Right lobe of liver (tissue), 4 donors: ENCODE measurements around the gene MYO3B.

Source experiments
- POLR2A ChIP-seq: fragments of 450-650 bp; IDR thresholded peaks from one replicate; pipeline ENCODE4 v1.6.1; 2017; ENCODE audit warnings: antibody characterized with exemption, mild to moderate bottlenecking
- TF ChIP-seq, protein P1 (sequence below), 4 donors: fragments of 200-600 bp in 3 of 4; fragments of 450-650 bp in 1 of 4; IDR thresholded peaks; one replicate each; pipeline versions ENCODE4 v1.5.1 to v1.8.0; 2016 to 2022; ENCODE audit warnings: antibody characterized with exemption in 4 of 4, mild to moderate bottlenecking in 2 of 4
- donor health status: DM: no; HTN: no; CAD: no.
- donor health status: DM: no; HTN: no; CAD: no.
- donor health status: DM: no; HTN: yes; CAD: no.

GRCh38 chr2:170340693-170341068 lies 162.7 kb downstream of the MYO3B start:
- TF ChIP-seq, protein P1, sequence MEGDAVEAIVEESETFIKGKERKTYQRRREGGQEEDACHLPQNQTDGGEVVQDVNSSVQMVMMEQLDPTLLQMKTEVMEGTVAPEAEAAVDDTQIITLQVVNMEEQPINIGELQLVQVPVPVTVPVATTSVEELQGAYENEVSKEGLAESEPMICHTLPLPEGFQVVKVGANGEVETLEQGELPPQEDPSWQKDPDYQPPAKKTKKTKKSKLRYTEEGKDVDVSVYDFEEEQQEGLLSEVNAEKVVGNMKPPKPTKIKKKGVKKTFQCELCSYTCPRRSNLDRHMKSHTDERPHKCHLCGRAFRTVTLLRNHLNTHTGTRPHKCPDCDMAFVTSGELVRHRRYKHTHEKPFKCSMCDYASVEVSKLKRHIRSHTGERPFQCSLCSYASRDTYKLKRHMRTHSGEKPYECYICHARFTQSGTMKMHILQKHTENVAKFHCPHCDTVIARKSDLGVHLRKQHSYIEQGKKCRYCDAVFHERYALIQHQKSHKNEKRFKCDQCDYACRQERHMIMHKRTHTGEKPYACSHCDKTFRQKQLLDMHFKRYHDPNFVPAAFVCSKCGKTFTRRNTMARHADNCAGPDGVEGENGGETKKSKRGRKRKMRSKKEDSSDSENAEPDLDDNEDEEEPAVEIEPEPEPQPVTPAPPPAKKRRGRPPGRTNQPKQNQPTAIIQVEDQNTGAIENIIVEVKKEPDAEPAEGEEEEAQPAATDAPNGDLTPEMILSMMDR (IDR thresholded peaks at IDR 0.05) = no peak
- TF ChIP-seq POLR2A = no peak
